IPS-18a (cell line): ENCODE measurements around the gene TNF.

Experiments
- H3K27ac ChIP-seq: one replicate; pipeline ENCODE4 v1.5.1; 2013; ENCODE audit warnings: low read length
- H3K27me3 ChIP-seq: one replicate; pipeline ENCODE4 v1.6.1; 2013; ENCODE audit warnings: mild to moderate bottlenecking, low read length; ENCODE audit not compliant: control insufficient read depth, insufficient read depth
- H3K36me3 ChIP-seq: one replicate; pipeline ENCODE4 v1.6.1; 2013; ENCODE audit warnings: low read depth, low read length; ENCODE audit not compliant: control insufficient read depth
- H3K4me1 ChIP-seq: one replicate; pipeline ENCODE4 v1.6.1; 2013; ENCODE audit warnings: low read depth, low read length; ENCODE audit not compliant: control insufficient read depth
- H3K4me3 ChIP-seq: one replicate; pipeline ENCODE4 v1.5.1; 2013; ENCODE audit warnings: low read length
- H3K9ac ChIP-seq: one replicate; pipeline ENCODE4 v1.6.1; 2013; ENCODE audit warnings: mild to moderate bottlenecking, low read length, moderate library complexity
- H3K9me3 ChIP-seq: one replicate; pipeline ENCODE4 v1.6.1; 2013; ENCODE audit warnings: low read depth, low read length; ENCODE audit not compliant: control insufficient read depth

Gene TNF

GRCh38 chr6:31575335-31575901, at the start of gene TNF:
Gene TNF, plus strand, starts transcription at chr6:31575565. Its CDS starts 177 bp downstream, at chr6:31575742.
- H3K9me3 ChIP-seq: no peaks in the 10 kb centered on the region
- no peak within 1 kb of the TSS for H3K27ac ChIP-seq
- H3K36me3 ChIP-seq: no peaks in the 10 kb centered on the region
- H3K27me3 ChIP-seq: peaks cover 14% of the 10 kb centered on the region
- H3K9ac ChIP-seq: no peak within 1 kb of the TSS
- H3K4me3 ChIP-seq: no peak within 1 kb of the TSS
- peaks cover 3% of the 10 kb centered on the region for H3K4me1 ChIP-seq

GRCh38 chr6:31525932-31526591, 49.3 kb upstream of the TNF start:
- Histone ChIP-seq H3K9ac (no peak overlapping the region), H3K9me3 (no peaks in the 10 kb centered on the region), H3K4me3 (no peak overlapping the region), H3K36me3 (peaks cover 18% of the 10 kb centered on the region), H3K27ac (no peak overlapping the region), H3K4me1 (no peaks in the 10 kb centered on the region), H3K27me3 (no peaks in the 10 kb centered on the region)

DNA sequence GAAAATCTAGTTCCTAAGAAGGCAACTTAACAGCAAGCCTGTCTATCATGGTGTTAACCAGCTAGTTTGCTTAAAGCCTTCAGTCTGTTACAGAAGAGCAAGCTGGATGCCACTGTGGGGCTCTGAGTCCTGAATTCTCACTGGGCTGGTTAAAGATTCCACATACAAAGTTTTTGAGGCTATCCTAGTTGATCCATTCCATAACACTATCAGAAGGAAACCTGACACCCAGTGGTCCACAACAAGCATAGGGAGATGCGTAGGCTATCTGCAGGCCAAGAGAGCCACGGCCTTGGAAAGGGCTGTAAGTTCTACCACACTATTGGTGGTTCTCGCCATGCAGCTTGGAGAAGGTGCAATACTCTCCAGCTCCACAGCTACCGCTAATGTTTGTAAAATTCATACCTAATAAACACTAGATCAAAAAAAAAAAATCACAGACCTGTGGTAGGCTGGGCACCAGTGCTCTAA, 47.0 kb upstream of the TNF start:
- H3K9ac ChIP-seq: no peak overlapping the region
- no peaks in the 10 kb centered on the region for H3K4me1 ChIP-seq
- H3K9me3 ChIP-seq: no peaks in the 10 kb centered on the region
- H3K4me3 ChIP-seq: no peak overlapping the region
- H3K27me3 ChIP-seq: no peaks in the 10 kb centered on the region
- H3K36me3 ChIP-seq: peaks cover 41% of the 10 kb centered on the region
- no peak overlapping the region for H3K27ac ChIP-seq

DNA sequence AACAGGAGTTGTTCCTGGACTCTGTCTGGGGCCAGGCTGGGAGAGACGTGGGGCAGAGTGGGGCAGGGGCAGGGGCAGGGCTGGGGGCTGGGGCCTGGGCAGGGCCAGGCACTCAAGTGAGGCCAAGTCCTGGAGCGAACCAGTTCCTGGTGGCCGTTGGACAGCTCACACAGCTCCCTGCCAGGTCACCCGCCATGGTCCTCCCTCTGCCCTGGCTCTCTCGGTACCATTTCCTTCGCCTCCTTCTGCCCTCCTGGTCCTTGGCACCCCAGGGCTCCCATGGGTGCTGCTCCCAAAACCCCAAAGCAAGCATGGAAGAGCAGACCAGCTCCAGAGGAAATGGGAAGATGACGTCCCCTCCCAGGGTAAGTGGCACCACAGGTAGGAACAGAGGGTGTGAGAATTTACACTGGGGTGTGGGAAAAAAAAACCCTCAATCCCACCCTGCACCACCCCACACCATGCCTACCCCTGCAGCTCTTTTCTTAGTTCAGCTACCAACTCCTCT, 46.5 kb upstream of the TNF start, which contains the start of gene MCCD1:
MCCD1 (plus strand) TSS at position 142 of the 508 bp plus-strand sequence; CDS start at position 195, 53 bp downstream.
- no peak within 1 kb of the TSS for H3K27ac ChIP-seq
- H3K9ac ChIP-seq: no peak within 1 kb of the TSS
- H3K4me1 ChIP-seq: no peaks in the 10 kb centered on the region
- no peaks in the 10 kb centered on the region for H3K9me3 ChIP-seq
- peaks cover 46% of the 10 kb centered on the region for H3K36me3 ChIP-seq
- no peak within 1 kb of the TSS for H3K4me3 ChIP-seq
- no peaks in the 10 kb centered on the region for H3K27me3 ChIP-seq

- Histone ChIP-seq H3K36me3 (peaks cover 53% of the 10 kb centered on the region), H3K27ac (no peak overlapping the region), H3K9ac (no peak overlapping the region)
Measured at GRCh38 chr6:31529329-31530150, 45.8 kb upstream of the TNF start.

DNA sequence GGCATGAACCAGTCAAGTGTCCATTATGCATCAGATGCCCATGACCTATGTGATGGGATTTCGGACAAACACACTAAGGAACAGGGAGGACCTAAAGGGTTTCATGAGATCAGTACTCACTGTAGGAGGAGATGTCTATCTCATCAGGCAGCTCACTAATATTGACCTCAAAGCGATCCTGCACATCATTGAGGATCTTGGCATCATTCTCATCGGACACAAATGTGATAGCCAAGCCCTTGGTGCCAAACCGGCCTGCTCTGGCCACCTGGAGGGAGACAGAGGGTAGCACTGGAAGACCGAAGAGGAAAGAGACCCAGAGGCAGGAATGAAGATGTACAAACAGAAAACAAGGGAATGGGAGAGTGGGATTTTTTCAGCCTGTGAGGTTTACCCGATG, 44.7 kb upstream of the TNF start:
- Histone ChIP-seq H3K9ac (no peak overlapping the region), H3K27me3 (no peaks in the 10 kb centered on the region), H3K36me3 (peaks cover 64% of the 10 kb centered on the region)

More at GRCh38 chr6:31529329-31530150, 45.8 kb upstream of the TNF start:
- Histone ChIP-seq H3K9me3 (no peaks in the 10 kb centered on the region), H3K4me3 (no peak overlapping the region), H3K27me3 (no peaks in the 10 kb centered on the region), H3K4me1 (no peaks in the 10 kb centered on the region)

DNA sequence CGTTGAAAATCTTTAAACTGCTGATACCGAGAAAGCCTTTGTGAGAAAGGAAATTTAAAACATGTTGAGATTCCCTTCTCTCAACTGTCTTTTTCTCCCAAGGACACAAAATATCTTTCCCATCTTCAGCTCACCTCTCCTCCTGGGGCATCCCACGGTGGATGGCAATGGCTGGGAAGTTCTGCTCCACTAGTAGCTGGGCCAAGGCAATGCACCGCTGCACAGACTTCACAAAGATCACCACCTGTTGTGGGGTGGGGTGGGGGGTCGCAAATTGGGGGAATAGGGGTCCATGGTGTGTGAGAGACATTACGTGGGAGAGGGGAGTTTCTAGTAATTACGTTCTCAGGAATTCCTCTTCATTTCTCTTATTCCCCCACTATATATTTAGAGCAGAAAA, 44.2 kb upstream of the TNF start:
- H3K4me1 ChIP-seq: no peaks in the 10 kb centered on the region
- H3K27ac ChIP-seq: no peak overlapping the region
- peaks cover 69% of the 10 kb centered on the region for H3K36me3 ChIP-seq
- no peaks in the 10 kb centered on the region for H3K27me3 ChIP-seq
- H3K9me3 ChIP-seq: no peaks in the 10 kb centered on the region
- no peak overlapping the region for H3K4me3 ChIP-seq
- H3K9ac ChIP-seq: no peak overlapping the region

More for the DNA sequence above, 44.7 kb upstream of the TNF start:
- no peak overlapping the region for H3K4me3 ChIP-seq
- H3K4me1 ChIP-seq: no peaks in the 10 kb centered on the region
- H3K9me3 ChIP-seq: no peaks in the 10 kb centered on the region
- H3K27ac ChIP-seq: no peak overlapping the region

GRCh38 chr6:31531771-31532643, 43.4 kb upstream of the TNF start:
- no peak overlapping the region for H3K4me3 ChIP-seq
- no peaks in the 10 kb centered on the region for H3K9me3 ChIP-seq
- H3K27me3 ChIP-seq: no peaks in the 10 kb centered on the region
- H3K4me1 ChIP-seq: no peaks in the 10 kb centered on the region
- H3K36me3 ChIP-seq: peaks cover 76% of the 10 kb centered on the region
- H3K27ac ChIP-seq: no peak overlapping the region
- H3K9ac ChIP-seq: no peak overlapping the region

GRCh38 chr6:31532644-31533454, 42.5 kb upstream of the TNF start:
- H3K4me3 ChIP-seq: no peak overlapping the region
- H3K9me3 ChIP-seq: no peaks in the 10 kb centered on the region
- H3K36me3 ChIP-seq: peaks cover 81% of the 10 kb centered on the region

DNA sequence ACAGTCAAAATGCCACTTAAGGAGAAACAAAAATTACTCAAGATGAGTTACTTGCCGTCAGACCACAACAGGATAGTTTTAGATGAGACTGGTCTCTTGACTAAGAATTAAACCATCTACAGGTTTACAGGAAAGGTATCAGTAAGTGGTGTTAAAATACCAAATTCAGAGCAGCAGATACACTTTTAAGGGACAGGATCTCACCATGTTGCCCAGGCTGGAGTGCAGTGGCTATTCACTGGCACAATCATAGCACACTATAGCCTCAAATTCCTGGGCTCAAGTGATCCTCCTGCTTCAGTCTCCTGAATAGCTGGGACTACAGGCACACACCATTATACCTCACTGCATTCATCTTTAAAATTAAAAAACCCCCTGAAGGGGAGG, 41.9 kb upstream of the TNF start:
- Histone ChIP-seq H3K27me3 (no peaks in the 10 kb centered on the region), H3K27ac (no peak overlapping the region), H3K4me1 (no peaks in the 10 kb centered on the region), H3K36me3 (peaks cover 87% of the 10 kb centered on the region), H3K4me3 (no peak overlapping the region), H3K9me3 (no peaks in the 10 kb centered on the region), H3K9ac (no peak overlapping the region)

More at GRCh38 chr6:31532644-31533454, 42.5 kb upstream of the TNF start:
- H3K27me3 ChIP-seq: no peaks in the 10 kb centered on the region
- no peaks in the 10 kb centered on the region for H3K4me1 ChIP-seq
- no peak overlapping the region for H3K27ac ChIP-seq
- no peak overlapping the region for H3K9ac ChIP-seq
